ENCODE measurements around the gene TBCB. TPM values are rescaled to one million over a fixed set of nuclear protein-coding genes. Genes with fewer than 3 reads are reported as not detected.

TBCB gene
- total and polyA plus RNA-seq, 2 of the 4 experiments (the other 2 are of a cell fraction) = 182 to 269 TPM

DNA sequence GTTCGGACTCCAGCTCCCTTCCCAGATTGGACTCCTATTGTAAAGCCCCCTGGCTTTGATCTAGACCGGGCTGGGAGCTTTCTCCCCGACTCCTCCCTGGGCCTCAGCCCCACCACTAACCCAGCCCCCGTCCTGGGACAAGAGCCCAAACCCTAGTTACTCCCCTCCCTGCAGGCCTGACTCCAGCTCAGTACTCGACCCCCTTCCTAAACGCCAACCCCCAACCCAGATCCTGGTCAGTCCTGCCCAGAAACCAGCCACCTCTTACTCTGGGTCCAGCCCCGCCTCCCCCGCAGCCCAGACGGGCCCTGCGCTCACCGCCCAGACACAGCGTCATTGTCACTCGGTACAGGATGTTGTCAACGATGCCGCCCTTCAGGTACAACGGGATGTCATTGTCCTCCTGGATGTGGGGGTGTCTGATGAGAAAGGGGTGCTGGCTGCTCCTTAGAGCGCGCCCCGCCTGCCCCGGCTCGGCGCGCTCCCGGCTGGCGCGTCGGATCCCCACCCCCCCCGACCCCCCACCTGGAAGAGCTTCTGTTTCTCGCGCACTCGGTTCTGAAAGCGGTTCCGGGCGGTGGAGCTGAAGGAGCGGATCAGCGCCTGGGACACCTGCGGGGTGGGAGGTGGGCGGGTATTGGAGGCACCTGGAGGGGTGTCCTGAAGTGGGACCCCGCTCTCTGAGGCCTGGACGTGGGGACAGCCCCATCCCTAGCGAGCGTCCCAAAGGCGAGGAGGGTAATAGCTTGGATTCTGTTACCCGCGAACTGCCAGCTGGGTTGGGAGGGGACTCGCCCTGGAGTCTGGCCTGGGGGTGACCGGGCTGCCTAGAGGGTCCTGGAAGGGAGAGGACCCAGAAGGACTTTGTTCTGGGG, 36.1 kb downstream of the TBCB start (continued):
- no peak for TF ChIP-seq SMC3 (IDR thresholded peaks at IDR 0.05; ENCODE audit: low read depth, low read length)

- Histone ChIP-seq H3K18ac (ENCODE audit: low read depth, low read length) (no peak overlapping the region), H2AFZ (replicated peaks; ENCODE audit: low read length, poor library complexity) (peak overlapping the region; percentile 51), H3K9ac (ENCODE audit: low read depth, low read length) (no peak overlapping the region), H3K4ac (ENCODE audit: low read depth, low read length) (no peak overlapping the region), H3K56ac (ENCODE audit: extremely low read depth, insufficient read depth, low read length) (no peak overlapping the region), H2AK5ac (ENCODE audit: low read depth, low read length) (no peak overlapping the region), H3K9me1 (ENCODE audit: insufficient read depth, low read length) (no peaks in the 10 kb centered on the region; the same call in 1 of the 2 replicates), H4K5ac (ENCODE audit: low read depth, low read length) (no peak overlapping the region; the same call in 1 of the 2 replicates), H3K14ac (replicated peaks; ENCODE audit: low read depth, low read length) (no peak overlapping the region), H2BK120ac (ENCODE audit: low read depth, low read length) (no peak overlapping the region), H3K23ac (ENCODE audit: low read depth, low read length) (no peak overlapping the region), H2BK20ac (ENCODE audit: low read depth, low read length) (no peak overlapping the region), H4K91ac (ENCODE audit: insufficient read depth, low read depth, low read length) (no peak overlapping the region), H2BK5ac (ENCODE audit: low read depth, low read length, poor library complexity, severe bottlenecking) (no peak overlapping the region), H4K20me1 (ENCODE audit: insufficient read depth, low read length) (peaks cover 10% of the 10 kb centered on the region), H3K4me2 (ENCODE audit: low read depth, low read length) (no peak overlapping the region; the same call in 1 of the 2 replicates), H2AK9ac (replicated peaks; ENCODE audit: low read depth, low read length, poor library complexity) (no peak overlapping the region), H3K27ac (ENCODE audit: insufficient read depth, low read length) (no peak overlapping the region), H4K8ac (ENCODE audit: low read depth in 2 of 2, low read length in 2 of 2) (peak overlapping the region in 1 of 2 experiments; percentile 13; a peak in 1 of 4 replicates), H3K36me3 (ENCODE audit: control insufficient read depth, insufficient read depth, low read length) (peaks cover 33% of the 10 kb centered on the region), H3K79me1 (ENCODE audit: low read depth in 1 of 2, low read length in 2 of 2) (peaks cover 4 to 32% of the 10 kb centered on the region in 2 experiments; a peak in 2 of 4 replicates), H3K9me3 (ENCODE audit: control insufficient read depth, insufficient read depth, low read length) (no peaks in the 10 kb centered on the region), H3K4me1 (ENCODE audit: control insufficient read depth, insufficient read depth, low read length) (peaks cover 6% of the 10 kb centered on the region; the same call in 1 of the 2 replicates), H3K27me3 (ENCODE audit: control insufficient read depth, insufficient read depth, low read length) (no peaks in the 10 kb centered on the region), H2BK15ac (ENCODE audit: low read depth, low read length) (no peak overlapping the region), H3K4me3 (ENCODE audit: insufficient read depth, low read depth, low read length) (0 out of 2 replicates have a peak overlapping the region, but pooled peaks have one; percentile 1)
- intact Hi-C loops (cut with micrococcal nuclease) = no loop called here
- WGBS, 2 experiments (ENCODE audit: extremely low coverage in 2 of 2, insufficient read length in 1 of 2) = 26% methylated on average over 6 of the region's 16 CpGs; no CpG with 5 or more reads in 1 of the 2 experiments
- ATAC-seq (ENCODE audit: low read depth) = no peak
- in situ Hi-C loops (cut with MboI; ENCODE audit: low sequenced_read_pairs) = no loop called here
- ChIA-PET POLR2A (ENCODE audit: unreplicated experiment) (interaction anchor here (0.6 kb wide), 2 partner anchors 257 to 1149 kb away, joined by 3 to 5 read pairs; no protein-coding TSS in a partner anchor), CTCF (no interaction called here)
- dilution Hi-C loops (cut with HindIII; ENCODE audit: low sequenced_read_pairs, unreplicated experiment) = no loop called here
- no peak for TF ChIP-seq RFX5 (IDR thresholded peaks at IDR 0.05; ENCODE audit: low read depth, low read length)
- no peak for DNase-seq
- BruUV-seq (replicated peaks) = no TSS peak
Observed at GRCh38 chr19:36152019-36152351, 36.7 kb downstream of the TBCB start.
